NCI-H1694 (cell line): ENCODE data around the gene ZNF490.
A peak's percentile ranks its signal among the peaks of the same experiment; 100 is the strongest.
"Not testable (repeated sequence)": the region's sequence is repeated elsewhere in the genome, so short reads cannot be mapped to it uniquely, and the experiment has no call there.

Experiments used
- DNase-seq: peaks from one replicate; lab custom pipeline; 2025; lab: John Stamatoyannopoulos, UW

ZNF490 gene

GRCh38 chr19:12621253-12622024, 10.8 kb upstream of the ZNF490 start:
- not testable (repeated sequence) for DNase-seq

GRCh38 chr19:12617646-12618045, 7.0 kb upstream of the ZNF490 start:
- no peak for DNase-seq

GRCh38 chr19:12611361-12611699, 717 bp upstream of the ZNF490 start:
- DNase-seq: peak; percentile 56

GRCh38 chr19:12607631-12608030, 3.0 kb downstream of the ZNF490 start:
- no peak for DNase-seq

GRCh38 chr19:12606796-12607195, 3.8 kb downstream of the ZNF490 start:
- DNase-seq: no peak

GRCh38 chr19:12603714-12604113, 6.9 kb downstream of the ZNF490 start:
- no peak for DNase-seq

- no peak for DNase-seq
Measured at GRCh38 chr19:12597594-12597993, 13.0 kb downstream of the ZNF490 start.

GRCh38 chr19:12596927-12597548, 13.6 kb downstream of the ZNF490 start:
- no peak for DNase-seq

GRCh38 chr19:12596485-12596884, 14.1 kb downstream of the ZNF490 start:
- DNase-seq: no peak

GRCh38 chr19:12581100-12581499, 29.5 kb downstream of the ZNF490 start:
- no peak for DNase-seq

- DNase-seq: no peak
Measured at GRCh38 chr19:12580180-12580694, 30.4 kb downstream of the ZNF490 start.

- no peak for DNase-seq
Measured at GRCh38 chr19:12578641-12579040, 32.0 kb downstream of the ZNF490 start.

- no peak for DNase-seq
Measured at GRCh38 chr19:12574036-12574435, 36.6 kb downstream of the ZNF490 start.

- DNase-seq: no peak
Measured at GRCh38 chr19:12567951-12568350, 42.7 kb downstream of the ZNF490 start.

- not testable (repeated sequence) for DNase-seq
Measured at GRCh38 chr19:12566380-12566779, 44.2 kb downstream of the ZNF490 start.

GRCh38 chr19:12564016-12564664, 46.5 kb downstream of the ZNF490 start:
- peak; percentile 74 for DNase-seq

- no peak for DNase-seq
Measured at GRCh38 chr19:12555456-12555930, 55.1 kb downstream of the ZNF490 start.

- DNase-seq: peak; percentile 94
Measured at GRCh38 chr19:12551060-12551832, 59.4 kb downstream of the ZNF490 start, which contains the start of gene ZNF564. ZNF564 (minus strand) TSS chr19:12551482; CDS start chr19:12551332, 150 bp downstream.

- no peak for DNase-seq
Measured at GRCh38 chr19:12546903-12547302, 63.7 kb downstream of the ZNF490 start.

- DNase-seq: no peak
Measured at GRCh38 chr19:12546068-12546467, 64.5 kb downstream of the ZNF490 start.

- DNase-seq: no peak
Measured at GRCh38 chr19:12545267-12545666, 65.3 kb downstream of the ZNF490 start.

GRCh38 chr19:12544401-12544876, 66.2 kb downstream of the ZNF490 start:
- DNase-seq: no peak
